Mammary epithelial cell (primary cell): ENCODE data around the gene MYO19.

Experiments used
- EZH2 ChIP-seq: IDR thresholded peaks from 2 replicates; pipeline ENCODE4 v1.6.1; 2012; ENCODE audit warnings: low read length, inconsistent platforms, borderline replicate concordance
- TF ChIP-seq, protein P1 (sequence below), 2 donors: IDR thresholded peaks in 1 of 2; conservative IDR thresholded peaks in 1 of 2; 2 replicates each; pipeline ENCODE4 v1.5.1; 2011 to 2012; ENCODE audit warnings: inconsistent platforms in 2 of 2, low read length in 2 of 2, mild to moderate bottlenecking in 2 of 2, control low read depth in 1 of 2, low read depth in 1 of 2; ENCODE audit not compliant: insufficient read depth in 1 of 2; ENCODE audit errors: extremely low read depth in 1 of 2

DNA sequence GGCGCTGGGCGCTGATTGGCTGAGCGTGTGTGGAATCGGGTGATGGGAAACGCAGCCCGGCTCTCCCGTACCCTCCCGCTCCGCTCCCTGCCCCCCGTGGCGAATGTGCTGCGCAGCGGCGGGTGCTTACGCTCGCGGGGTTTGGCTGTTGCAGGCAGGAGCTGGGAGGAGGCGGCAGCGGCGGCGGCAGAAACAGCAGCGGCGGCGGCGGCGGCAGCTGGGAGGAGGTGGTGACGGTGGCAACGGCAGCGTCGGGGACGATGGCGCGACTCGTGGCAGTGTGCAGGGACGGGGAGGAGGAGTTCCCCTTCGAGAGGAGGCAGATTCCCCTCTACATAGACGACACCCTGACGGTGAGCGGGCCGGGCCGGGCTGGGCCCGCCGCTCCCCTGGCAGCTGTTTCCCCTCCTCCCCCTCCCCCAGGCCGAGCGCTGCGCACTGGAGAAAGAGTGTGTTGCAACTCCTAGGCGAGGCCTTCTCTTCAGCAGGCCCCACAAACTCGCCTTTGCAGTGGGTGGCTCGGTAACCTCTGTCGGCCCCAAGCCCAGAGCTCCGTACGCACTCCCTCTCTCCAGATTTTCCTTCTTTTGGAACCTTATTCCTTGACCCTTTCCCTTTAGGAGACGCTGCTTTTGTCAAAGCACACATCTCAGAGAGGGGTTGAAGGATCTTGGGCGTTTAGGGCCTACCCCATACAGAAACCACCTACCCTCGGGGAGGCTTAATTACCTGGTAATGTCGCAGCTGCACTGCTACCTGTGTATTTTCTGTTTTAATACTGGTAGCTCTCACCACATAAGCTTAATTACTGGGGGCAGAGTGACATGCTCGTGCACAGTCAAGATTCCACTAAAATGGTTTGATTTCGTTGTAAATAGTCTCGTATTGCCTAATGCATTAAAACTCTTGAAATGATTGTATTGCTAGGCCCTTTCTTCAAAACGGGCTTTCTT, 11.1 kb upstream of the MYO19 start:
- TF ChIP-seq, protein P1, sequence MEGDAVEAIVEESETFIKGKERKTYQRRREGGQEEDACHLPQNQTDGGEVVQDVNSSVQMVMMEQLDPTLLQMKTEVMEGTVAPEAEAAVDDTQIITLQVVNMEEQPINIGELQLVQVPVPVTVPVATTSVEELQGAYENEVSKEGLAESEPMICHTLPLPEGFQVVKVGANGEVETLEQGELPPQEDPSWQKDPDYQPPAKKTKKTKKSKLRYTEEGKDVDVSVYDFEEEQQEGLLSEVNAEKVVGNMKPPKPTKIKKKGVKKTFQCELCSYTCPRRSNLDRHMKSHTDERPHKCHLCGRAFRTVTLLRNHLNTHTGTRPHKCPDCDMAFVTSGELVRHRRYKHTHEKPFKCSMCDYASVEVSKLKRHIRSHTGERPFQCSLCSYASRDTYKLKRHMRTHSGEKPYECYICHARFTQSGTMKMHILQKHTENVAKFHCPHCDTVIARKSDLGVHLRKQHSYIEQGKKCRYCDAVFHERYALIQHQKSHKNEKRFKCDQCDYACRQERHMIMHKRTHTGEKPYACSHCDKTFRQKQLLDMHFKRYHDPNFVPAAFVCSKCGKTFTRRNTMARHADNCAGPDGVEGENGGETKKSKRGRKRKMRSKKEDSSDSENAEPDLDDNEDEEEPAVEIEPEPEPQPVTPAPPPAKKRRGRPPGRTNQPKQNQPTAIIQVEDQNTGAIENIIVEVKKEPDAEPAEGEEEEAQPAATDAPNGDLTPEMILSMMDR (conservative IDR thresholded peaks at IDR 0.05 in 1 of 2, IDR thresholded peaks at IDR 0.05 in 1 of 2; ENCODE audit: extremely low read depth in 1 of 2, insufficient read depth in 1 of 2, low read depth in 1 of 2, low read length in 2 of 2), result no peak
- no peak for TF ChIP-seq EZH2
